ENCODE measurements around the gene NXPE1.

DNA sequence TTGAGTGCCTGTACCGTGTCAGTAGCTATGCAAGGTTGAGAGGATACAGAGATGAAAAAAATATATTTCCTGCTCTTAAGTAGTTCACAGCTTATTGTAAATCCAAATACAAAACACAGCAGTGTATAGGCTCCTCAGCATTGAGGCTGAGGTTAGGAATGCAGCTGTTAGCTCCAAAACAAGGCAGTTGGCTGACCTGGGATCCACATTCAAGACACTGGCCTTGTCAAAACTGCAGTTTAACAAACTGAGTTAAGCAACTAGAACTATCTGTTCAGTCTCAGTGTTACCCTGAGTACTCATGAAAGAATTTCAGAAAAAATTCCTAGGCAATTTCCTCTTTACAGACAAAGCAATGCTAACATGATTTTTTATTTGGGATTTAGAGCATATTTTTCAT lies 77.6 kb downstream of the NXPE1 start:
- TF ChIP-seq POLR2A (IDR thresholded peaks at IDR 0.05) (no peak), EP300 (IDR thresholded peaks at IDR 0.05) (no peak)
- TF ChIP-seq, protein P1, sequence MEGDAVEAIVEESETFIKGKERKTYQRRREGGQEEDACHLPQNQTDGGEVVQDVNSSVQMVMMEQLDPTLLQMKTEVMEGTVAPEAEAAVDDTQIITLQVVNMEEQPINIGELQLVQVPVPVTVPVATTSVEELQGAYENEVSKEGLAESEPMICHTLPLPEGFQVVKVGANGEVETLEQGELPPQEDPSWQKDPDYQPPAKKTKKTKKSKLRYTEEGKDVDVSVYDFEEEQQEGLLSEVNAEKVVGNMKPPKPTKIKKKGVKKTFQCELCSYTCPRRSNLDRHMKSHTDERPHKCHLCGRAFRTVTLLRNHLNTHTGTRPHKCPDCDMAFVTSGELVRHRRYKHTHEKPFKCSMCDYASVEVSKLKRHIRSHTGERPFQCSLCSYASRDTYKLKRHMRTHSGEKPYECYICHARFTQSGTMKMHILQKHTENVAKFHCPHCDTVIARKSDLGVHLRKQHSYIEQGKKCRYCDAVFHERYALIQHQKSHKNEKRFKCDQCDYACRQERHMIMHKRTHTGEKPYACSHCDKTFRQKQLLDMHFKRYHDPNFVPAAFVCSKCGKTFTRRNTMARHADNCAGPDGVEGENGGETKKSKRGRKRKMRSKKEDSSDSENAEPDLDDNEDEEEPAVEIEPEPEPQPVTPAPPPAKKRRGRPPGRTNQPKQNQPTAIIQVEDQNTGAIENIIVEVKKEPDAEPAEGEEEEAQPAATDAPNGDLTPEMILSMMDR (IDR thresholded peaks at IDR 0.05) = no peak
